H1 (cell line): Measurements from ENCODE around the gene HEBP1.

Source experiments
- CTCF ChIP-seq, 3 experiments: IDR thresholded peaks; 1 replicate in 2 of 3; 2 replicates in 1 of 3; pipeline versions ENCODE4 v1.5.1 to v1.6.1; 2011; ENCODE audit warnings: low read length in 3 of 3, mild to moderate bottlenecking in 3 of 3, inconsistent platforms in 2 of 3, low read depth in 1 of 3, moderate library complexity in 1 of 3; ENCODE audit not compliant: insufficient read depth in 1 of 3; ENCODE audit errors: control extremely low read depth in 1 of 3
- MAX ChIP-seq: IDR thresholded peaks from 2 replicates; pipeline ENCODE4 v1.6.1; 2012; ENCODE audit warnings: inconsistent platforms
- POLR2A ChIP-seq, 2 experiments: IDR thresholded peaks; 1 replicate in 1 of 2; 2 replicates in 1 of 2; pipeline ENCODE4 v1.6.1; 2011; ENCODE audit warnings: low read depth in 2 of 2, low read length in 2 of 2, mild to moderate bottlenecking in 2 of 2; ENCODE audit errors: control extremely low read depth in 1 of 2

- TF ChIP-seq CTCF (IDR thresholded peaks at IDR 0.05; ENCODE audit: control extremely low read depth in 1 of 3, insufficient read depth in 1 of 3, low read depth in 1 of 3, low read length in 3 of 3) = no peak
- no peak for TF ChIP-seq MAX
- no peak for TF ChIP-seq POLR2A (IDR thresholded peaks at IDR 0.05; ENCODE audit: control extremely low read depth in 1 of 2, low read depth in 2 of 2, low read length in 2 of 2)
Observed at GRCh38 chr12:12973019-12973418, 27.0 kb downstream of the HEBP1 start.
